Measurements from ENCODE around the gene JMJD8.
A peak's percentile ranks its signal among the peaks of the same experiment; 100 is the strongest.

DNA sequence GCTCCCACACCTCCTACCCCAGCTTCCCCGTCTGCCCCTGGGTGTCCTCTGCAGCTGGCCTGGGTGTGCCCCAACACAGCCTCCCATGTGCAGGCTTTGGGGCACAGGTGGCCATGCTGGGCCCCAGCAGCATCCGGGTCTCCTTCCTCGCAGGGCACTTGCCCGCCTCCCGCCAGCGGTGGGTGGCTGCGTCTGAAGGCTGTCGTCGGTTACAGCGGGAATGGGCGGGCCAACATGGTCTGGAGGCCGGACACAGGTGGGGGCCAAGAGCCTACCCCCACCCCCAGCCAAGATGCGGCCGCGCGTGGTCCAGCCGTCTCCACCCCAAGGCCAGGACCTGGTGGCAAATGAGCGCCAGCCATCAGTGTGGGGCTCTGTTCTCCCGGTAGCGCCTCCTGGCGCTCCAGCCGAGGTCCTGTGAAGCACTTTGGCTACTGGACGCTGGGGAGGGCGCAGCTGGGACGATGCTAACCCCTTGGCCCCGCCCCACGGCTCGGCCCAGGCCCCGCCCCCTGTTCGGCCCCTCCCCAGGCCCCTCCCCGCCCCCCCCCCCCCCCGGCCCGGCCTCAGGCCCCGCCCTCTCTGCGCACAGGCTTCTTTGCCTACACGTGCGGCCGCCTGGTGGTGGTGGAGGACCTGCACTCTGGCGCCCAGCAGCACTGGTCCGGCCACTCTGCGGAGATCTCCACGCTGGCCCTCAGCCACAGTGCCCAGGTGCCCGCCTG, 23.5 kb downstream of the JMJD8 start:
- peak; percentile 27 for TF ChIP-seq CTCF (conservative IDR thresholded peaks at IDR 0.05; ENCODE audit: low read length)
- TF ChIP-seq EZH2phosphoT487 (IDR thresholded peaks at IDR 0.05; ENCODE audit: borderline replicate concordance, low read depth, low read length): no peak
